NCI-H510A treated with DMSO at 0.1 percent for 48 hours (cell line): ENCODE measurements around the gene PFKFB3.
"Not testable (repeated sequence)": the region's sequence is repeated elsewhere in the genome, so short reads cannot be mapped to it uniquely, and the experiment has no call there.

Experiments
- DNase-seq: peaks from one replicate; lab custom pipeline; 2025; lab: John Stamatoyannopoulos, UW

Gene PFKFB3

DNA sequence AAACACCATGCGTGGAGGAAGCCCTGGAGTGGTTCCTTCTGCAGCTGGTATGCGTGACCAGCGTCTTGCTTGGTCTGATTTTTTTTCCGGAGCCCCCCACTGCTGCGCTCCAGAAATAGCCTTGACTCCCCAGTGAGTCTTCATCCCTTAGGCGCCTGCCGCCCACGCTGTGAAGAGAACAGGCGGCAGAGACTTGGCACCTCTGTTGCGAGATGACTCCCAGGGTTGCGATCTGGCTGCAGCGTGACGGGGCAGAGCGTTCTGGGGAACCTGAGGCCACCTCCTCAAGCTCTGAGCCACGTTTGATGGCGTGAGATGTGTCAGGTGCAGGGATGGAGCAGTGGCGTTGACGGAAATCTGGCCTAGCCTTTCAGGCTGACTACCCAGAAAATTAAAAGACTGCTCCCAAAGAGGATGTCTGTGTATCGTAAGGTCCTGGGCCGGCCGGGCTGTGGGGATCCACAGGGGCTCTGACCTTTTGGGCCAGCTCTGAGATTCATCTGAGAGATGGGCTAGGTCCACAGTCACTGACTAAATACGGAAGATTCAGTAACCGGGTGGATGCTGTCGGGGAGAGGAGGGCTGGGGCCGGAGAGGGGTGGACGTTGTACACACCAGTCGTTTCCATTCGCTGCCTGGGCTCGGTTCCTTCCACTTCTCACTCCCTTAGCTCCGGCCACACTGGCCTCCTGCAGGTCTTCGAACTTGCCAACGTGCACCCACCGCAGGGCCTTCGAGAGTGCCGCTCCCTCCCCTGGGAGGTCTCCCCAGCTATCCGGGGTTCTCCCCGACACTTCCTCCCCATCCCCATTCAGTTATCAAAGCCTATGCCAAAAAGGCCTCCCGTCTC lies 33.8 kb downstream of the PFKFB3 start:
- no peak for DNase-seq

DNA sequence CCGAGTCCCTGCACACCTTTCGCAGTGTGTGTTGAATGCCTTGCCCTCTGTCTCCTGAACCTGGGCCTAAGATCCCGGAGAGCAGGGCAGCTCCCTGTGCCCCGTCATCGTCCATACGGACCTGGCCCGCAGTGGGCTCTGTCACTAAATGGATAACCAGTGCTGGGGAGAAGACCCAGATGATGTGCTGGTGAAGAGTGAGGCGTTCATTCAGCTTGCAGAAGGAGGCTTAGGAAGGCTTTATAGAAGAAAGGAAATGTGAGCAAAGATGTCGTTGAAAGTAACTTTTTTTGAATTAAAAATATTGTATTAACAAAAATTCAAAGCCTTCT lies 34.4 kb downstream of the PFKFB3 start:
- DNase-seq: no peak

DNA sequence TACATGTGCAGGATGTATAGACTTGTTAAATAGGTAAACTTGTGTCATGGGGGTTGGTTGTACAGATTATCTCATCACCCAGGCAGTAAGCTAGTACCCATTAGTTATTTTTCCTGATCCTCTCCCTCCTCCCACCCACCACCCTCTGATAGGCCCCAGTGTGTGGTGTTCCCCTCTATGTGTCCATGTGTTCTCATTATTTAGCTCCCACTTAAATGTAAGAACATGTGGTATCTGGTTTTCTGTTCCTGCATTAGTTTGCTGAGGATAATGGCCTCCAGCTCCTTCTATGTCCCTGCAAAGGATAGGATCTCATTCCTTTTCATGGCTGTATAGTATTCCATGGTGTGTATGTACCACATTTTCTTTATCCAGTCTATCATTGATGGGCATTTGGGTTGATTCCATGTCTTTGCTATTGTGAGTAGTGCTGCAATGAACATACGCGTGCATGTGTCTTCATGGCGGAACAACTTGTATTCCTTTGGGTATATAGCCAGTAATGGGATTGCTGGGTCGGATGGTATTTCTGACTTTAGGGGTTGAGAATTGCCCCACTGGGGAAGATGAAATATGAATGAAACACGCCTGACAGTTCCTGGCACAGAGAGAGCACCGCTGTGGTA lies 36.0 kb downstream of the PFKFB3 start:
- DNase-seq: not testable (repeated sequence)

DNA sequence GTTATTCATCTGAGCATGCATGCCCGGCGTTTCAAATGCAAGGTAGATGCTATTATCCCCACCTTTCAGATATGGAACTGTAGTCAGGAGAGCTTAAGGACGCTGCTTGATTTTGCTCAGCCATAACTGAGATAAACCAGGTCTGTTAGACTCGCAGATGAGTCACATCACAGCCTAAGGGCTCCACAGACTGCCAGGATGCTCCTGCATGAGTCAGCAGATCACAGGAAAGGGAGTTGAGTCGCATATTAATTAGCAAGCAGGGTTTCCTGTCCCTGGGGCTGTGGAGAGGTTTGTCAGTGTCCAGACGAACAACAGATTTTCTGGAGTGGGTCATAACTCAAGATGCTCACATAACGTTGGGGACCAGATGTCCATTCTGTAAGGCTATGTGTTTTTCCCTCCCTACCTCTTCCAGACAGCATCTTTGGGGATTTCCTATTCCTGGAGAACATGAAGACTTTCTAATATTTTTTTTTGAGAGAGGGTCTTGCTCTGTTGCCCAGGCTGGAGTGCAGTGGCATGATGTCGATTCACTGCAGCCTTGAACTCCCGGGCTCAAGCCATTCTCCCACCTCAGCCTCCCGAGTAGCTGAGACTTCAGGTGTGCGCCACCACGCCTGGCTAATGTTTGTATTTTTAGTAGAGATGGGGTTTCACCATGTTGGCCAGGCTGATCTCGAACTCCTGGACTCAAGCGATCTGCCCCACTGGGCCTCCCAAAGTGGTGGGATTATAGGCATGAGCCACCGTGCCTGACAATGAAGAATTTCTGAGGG lies 36.7 kb downstream of the PFKFB3 start:
- no peak for DNase-seq

DNA sequence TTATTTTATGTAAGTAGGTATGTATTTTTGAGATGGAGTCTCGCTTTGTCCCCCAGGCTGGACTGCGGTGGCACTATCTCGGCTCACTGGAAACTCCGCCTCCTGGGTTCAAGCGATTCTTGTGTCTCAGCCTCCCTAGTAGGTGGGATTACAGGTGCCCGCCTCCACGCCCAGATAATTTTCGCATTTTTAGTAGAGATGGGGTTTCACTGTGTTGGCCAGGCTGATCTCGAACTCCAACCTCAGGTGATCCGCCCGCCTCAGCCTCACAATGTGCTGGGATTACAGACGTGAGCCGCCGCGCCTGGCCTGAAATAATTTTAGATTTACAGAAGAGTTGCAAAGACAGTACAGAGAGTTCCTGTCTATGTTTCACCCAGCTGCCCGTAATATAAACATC lies 37.5 kb downstream of the PFKFB3 start:
- no peak for DNase-seq

DNA sequence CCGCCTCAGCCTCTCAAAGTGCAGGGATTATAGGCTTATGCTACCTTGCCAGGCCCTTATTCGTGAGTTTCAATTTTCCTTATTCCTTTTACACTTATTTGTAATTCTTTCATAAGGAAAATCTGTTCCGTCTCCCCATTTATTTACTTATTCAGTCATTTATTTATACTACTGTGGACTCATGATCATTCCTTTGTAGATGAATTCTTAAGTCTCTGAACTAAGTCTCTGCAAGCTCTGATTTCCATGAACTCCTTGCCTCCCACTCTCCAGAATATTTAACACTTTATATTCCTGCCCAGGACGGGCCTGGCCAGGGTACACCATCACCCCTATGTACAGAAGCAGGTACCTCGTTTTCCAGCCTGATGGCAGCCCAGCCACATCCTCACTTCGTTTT lies 39.4 kb downstream of the PFKFB3 start:
- DNase-seq: no peak

DNA sequence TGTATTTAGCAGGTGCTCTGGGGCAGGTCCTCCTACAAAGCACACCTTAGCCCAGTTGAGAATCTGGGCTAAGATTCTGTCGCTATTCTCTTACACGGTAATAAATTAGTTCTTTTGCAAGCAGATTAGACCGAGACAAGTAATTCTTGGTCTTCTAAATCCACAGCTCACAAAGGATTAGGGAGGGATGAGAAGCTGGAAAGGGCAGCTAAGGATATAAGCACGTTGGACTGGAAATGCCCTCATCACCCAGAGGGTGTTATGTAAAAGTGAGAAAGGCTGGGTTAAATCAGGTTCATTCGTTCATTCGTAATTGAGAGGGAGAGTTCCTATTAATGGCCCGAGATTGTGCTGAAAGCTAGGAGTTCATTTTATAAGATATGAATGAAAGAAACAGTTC lies 41.8 kb downstream of the PFKFB3 start:
- no peak for DNase-seq

DNA sequence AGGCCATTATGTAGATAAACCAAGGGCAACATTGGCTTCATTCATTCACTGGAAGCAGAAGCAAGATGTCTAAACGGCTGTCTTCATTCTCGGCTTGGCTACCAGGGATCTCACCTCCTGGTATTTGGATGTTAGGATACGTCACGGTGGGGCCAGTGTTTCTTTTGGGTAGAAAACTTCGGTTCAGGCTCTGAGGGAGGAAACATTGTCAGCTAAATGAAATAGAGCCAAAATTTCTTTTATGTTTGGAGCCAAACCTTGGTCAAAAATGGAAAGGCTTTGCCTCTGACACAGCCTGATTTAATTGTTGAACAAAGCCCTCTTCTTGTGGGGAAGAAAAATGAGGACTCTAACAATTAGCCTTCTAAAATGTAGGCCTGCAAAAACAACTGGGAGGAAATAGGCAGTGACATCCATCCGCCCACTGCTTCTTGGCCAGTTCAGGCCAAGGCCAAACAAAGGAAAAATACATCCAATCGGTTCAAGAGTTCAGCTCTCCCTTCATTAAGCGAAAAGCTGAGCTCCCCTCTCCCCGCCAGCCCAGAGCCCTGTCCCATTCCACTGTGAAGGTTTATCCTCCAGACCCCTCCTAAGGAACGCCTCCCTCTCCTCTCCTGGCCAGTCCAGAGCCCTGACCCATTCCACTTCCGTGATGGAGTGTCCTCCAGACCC lies 44.4 kb downstream of the PFKFB3 start:
- no peak for DNase-seq

DNA sequence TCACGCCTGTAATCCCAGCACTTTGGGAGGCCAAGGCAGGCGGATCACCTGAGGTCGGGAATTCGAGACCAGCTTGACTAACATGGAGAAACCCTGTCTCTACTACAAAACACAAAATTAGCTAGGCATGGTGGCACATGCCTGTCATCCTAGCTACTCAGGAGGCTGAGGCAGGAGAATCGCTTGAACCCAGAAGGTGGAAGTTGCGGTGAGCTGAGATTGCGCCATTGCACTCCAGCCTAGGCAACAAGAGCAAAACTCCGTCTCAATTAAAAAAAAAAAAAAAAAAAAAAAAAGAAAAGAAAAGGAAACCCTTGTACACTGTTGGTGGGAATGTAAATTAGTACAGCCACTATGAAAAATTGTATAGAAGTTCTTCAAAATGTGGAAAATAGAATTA lies 46.2 kb downstream of the PFKFB3 start:
- not testable (repeated sequence) for DNase-seq

DNA sequence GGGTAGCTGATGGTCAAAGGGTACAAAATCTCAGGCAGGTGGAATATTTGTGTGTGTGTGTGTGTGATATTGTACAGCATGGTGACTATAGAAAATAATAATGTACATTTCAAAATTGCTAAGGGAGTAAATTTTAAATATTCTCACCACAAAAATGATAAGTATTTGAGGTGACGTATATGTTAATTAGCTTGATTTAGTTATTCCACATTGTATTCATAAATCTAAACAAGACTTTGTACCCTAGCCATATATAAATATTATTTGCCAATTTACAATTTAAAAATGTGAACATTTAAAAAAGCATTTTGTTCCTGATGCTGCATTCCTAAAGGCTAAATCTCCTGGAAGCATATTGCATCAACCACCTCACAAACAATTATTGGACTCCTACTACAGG lies 47.0 kb downstream of the PFKFB3 start:
- no peak for DNase-seq

DNA sequence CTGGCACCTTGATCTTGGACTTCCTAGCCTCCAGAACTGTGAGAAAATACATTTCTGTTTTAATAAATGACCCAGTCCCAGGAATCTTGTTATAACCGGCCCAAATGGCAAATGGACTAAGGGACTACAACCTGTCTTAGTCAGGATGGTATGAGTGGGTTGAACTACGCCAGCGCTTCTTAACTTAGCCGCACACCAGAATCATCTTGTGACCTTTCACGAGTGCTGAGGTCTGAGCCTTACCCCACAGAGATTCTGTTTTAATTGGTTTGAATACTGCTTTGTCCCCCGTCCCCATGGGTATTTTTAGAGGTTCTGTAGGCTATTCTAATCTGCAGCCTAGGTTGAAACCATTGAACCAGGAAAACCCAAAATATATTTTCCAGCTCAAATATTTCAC lies 48.0 kb downstream of the PFKFB3 start:
- DNase-seq: no peak

DNA sequence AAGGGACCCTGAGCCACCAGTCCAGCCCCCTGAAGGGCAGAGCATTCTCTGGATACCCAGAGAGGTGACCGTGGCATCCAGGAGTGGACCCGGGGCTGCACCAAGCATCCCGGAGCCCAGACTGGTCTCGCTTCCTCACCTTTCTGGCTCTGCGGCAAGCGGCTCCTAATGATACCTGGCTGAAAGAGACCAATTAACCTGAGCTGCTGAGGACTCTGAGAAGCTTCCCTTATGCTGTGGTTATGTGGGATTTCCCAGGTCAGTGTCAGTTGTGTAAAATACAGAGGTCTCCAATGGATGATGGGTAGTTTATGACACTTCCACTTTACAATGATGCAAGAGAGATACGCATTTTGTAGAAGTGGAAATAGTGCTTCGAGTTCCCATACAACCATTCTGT lies 51.5 kb downstream of the PFKFB3 start:
- DNase-seq: no peak

DNA sequence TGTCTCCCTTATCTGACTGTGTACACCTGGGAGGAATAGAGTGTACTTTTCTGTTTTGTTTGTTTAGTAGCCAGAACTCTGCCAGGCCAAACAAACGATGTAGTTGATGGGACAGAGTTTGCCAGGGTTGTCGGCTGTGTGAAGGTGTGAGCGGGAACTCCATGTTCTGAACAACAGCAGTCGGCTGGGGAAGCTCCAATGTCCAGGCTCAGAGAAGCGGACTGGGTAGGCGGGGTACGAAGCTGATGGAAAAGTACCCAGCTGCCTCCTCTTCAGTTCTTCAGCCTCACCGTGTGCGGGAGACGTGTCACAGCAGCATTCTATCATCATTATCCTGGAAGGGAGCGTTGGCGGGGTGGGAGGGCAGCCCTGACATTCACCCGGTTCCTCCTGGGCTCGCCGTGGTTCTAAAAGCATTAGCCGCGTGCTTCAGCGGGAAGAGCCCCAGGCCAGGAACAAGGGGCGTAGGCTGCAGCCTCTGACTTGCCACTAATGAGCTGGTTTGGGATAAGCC lies 52.9 kb downstream of the PFKFB3 start:
- DNase-seq: no peak

DNA sequence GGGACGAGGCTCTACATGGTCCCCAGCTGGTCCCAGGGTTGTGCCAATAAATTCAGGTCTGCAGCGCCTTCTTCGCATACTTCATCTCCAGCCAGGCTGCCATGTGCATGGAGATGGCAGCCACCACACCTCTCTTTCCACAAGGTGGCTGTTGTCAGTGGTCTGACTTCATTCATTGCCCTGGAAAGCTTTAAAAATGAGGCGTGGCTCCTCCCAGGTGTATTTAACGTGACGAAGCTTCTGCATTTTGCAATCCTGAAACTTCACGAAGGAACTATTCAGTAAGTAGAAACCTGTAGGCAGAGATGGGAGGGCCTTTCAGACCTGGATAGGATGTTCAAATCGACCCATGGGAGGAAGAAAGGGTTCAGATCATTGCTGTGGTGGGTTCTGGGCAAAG lies 53.7 kb downstream of the PFKFB3 start:
- no peak for DNase-seq

DNA sequence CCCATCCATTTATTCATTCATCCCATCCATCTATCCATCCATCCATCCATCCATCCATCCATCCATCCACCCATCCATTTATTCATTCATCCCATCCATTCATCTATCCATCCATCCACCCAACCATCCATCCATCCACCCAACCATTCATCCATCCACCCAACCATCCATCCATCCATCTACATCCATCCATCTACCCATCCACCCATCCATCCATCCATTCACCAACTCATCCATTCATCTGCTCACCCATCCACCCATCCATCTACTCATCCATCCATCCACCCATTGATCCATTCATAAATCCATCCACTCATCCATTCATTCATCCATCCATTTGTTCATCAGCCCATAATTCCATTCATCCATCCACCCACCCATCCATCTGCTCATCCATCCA lies 56.4 kb downstream of the PFKFB3 start:
- no peak for DNase-seq

DNA sequence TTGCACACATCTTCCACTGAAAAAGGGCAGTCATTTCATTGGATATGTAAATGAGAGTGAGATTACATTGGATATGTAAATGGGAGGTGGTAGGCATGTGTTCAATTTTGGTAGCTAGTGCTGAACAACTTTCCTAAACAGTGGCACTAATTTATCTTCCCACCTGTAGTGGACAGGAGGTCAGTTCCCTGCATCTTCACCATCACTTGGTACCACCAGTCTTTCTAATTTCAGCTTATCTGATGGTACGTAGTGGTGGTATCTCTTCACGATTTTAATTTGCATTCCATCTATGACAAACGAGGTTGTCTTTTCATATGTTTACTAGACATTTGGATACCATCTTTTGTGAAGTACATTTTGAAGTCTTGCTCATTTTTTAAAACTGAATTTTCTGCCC lies 58.1 kb downstream of the PFKFB3 start:
- DNase-seq: no peak

DNA sequence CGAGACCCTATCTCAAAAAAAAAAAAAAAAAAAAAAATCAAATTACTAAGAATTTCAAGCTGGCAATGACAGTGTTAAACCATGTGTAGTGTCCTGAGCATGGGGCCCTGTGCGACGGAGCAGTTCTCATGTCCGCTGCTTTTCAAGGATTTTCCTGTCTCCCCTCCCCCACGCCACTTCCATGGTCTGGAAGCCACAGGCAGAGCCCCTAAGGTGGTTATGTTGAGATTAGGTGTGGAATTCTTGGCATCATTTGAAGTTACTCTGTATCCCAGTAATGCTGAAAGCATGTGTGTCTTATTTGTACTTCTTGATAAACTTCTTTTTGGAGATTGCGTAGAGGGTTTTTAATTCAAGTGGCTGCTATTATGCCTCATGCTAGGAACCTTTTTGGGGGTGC lies 65.2 kb downstream of the PFKFB3 start:
- no peak for DNase-seq

DNA sequence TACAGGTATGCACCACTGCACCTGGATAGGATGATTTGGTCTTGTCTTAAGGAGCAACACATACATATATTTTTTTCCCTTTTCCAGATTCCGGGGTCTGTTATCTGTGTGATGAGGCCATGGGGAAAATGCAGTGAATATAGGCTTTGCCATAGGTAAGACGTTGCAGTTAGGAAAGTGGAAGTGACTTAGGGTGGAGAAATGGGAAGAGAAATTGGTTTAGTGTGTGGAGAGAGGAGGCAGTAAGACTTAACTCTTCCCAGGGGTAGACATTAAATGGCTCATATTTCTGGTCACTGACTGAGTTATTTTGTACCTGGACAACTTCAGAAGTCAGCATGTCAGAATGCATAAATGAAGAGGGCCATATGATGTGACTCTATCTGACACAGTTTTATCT lies 66.7 kb downstream of the PFKFB3 start:
- DNase-seq: no peak

DNA sequence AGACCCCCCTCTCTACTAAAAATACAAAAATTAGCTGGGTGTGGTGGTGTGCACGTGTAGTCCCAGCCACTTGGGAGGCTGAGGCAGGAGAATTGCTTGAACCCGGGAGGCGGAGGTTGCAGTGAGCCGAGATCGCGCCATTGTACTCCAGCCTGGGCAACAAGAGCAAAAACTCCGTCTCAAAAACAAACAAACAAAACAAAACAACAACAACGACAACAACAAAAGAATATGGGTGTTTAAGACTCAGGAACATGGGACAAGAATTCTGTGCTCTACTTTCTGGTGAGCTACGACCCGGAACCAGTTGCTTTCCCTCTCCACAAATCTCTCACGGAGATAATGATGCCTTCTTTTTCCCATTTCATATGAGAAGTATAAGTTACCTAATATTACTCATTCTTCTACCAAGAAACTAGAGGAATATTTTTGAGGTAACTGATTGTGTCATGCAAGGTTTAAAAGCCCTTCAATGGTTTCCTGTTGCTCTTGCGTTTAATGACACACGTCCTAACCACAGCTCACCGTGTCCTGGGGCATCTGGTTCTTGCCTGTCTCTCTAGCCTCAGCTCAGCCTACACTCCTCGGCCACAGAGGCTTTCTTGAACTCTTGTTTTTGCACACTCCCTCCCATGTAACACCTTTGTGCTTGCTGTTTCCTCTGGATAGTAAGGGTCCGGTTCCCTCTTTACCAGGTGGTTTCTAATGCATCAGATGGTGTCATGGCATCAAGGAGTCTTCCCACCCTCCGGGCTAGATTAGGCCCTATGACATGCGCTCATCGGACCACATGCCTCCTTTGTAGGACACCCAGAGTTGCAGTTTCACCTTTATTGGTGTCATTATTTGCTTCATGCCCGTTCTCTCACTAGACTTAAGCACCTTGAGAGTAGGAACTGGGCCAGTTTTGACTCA lies 67.5 kb downstream of the PFKFB3 start:
- no peak for DNase-seq

DNA sequence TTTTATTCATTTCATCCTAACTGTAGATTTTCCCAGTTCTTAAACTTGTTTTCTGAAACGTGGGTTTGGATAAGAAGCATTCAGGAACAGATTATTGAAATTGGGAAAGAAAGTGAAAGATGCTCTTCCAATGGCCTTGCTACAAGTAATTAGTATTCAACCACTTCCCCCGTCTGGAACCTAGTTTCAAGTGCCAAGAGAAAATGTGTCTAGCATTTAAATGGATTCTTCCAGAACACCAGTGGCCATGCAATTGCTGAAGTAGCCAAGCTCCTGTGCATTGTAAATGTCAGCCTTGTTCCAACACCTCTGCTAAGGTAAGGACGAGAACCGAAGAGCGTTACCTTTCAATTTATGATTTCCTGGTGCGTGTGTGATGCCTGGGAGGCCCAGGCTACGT lies 68.2 kb downstream of the PFKFB3 start:
- DNase-seq: no peak

DNA sequence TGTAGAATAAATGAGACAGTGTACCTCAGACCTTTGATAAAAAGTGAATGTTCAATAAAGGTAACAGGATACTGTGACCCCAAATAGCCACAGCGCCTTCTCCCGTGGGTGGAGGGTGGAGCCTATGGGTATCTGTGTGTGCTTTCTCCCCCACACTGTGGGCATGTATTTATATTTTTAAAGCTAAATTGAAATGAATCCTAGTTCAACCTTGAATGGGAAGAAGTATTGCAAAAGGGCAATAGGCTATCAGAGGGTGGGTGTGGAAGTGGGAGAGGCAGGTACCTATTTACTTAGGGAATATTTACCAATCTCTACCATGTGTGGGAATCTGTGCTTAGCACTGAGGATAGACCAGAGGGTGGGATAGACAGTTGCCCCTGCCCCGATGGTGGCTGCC lies 68.9 kb downstream of the PFKFB3 start:
- no peak for DNase-seq
